ENCODE measurements around the gene C1orf21. TPM values are rescaled to one million over a fixed set of nuclear protein-coding genes. Genes with fewer than 3 reads are reported as not detected.

The C1orf21 gene
- polyA plus RNA-seq, 5 donors = 40.2 to 53.2 (median 43.4) TPM

- DNase-seq = no peak
Measured at GRCh38 chr1:184443624-184444023, 56.8 kb downstream of the C1orf21 start.

- no peak for DNase-seq
Measured at GRCh38 chr1:184445997-184446396, 59.2 kb downstream of the C1orf21 start.

- no peak for DNase-seq
Measured at GRCh38 chr1:184447651-184448185, 60.9 kb downstream of the C1orf21 start.

- no peak for DNase-seq
Measured at GRCh38 chr1:184449916-184450315, 63.1 kb downstream of the C1orf21 start.

- no peak for DNase-seq
Measured at GRCh38 chr1:184455786-184456185, 69.0 kb downstream of the C1orf21 start.

- DNase-seq = no peak
Measured at GRCh38 chr1:184456189-184456588, 69.4 kb downstream of the C1orf21 start.

- DNase-seq = no peak
Measured at GRCh38 chr1:184457500-184457899, 70.7 kb downstream of the C1orf21 start.

GRCh38 chr1:184461321-184461720 is 74.5 kb downstream of the C1orf21 start:
- DNase-seq = no peak

- no peak for DNase-seq
Measured at GRCh38 chr1:184462155-184462554, 75.3 kb downstream of the C1orf21 start.

- no peak for DNase-seq
Measured at GRCh38 chr1:184462990-184463389, 76.2 kb downstream of the C1orf21 start.

- no peak for DNase-seq
Measured at GRCh38 chr1:184463680-184464079, 76.9 kb downstream of the C1orf21 start.

GRCh38 chr1:184464757-184465156 is 77.9 kb downstream of the C1orf21 start:
- DNase-seq = no peak

- no peak for DNase-seq
Measured at GRCh38 chr1:184465489-184466146, 78.8 kb downstream of the C1orf21 start.

GRCh38 chr1:184467295-184467694 is 80.5 kb downstream of the C1orf21 start:
- no peak for DNase-seq

- no peak for DNase-seq
Measured at GRCh38 chr1:184469396-184469795, 82.6 kb downstream of the C1orf21 start.

GRCh38 chr1:184471686-184472085 is 84.9 kb downstream of the C1orf21 start:
- DNase-seq = no peak

GRCh38 chr1:184472136-184472535 is 85.3 kb downstream of the C1orf21 start:
- DNase-seq = no peak

- no peak for DNase-seq
Measured at GRCh38 chr1:184473176-184473966, 86.5 kb downstream of the C1orf21 start.

- no peak for DNase-seq
Measured at GRCh38 chr1:184476187-184476586, 89.4 kb downstream of the C1orf21 start.

- no peak for DNase-seq
Measured at GRCh38 chr1:184479435-184480167, 92.8 kb downstream of the C1orf21 start.

GRCh38 chr1:184480736-184481135 is 93.9 kb downstream of the C1orf21 start:
- DNase-seq = no peak

- peak; percentile 88 for DNase-seq
Measured at GRCh38 chr1:184482136-184482535, 95.3 kb downstream of the C1orf21 start.

Measured in right lung (tissue), 5 donors.